GM21515 (cell line): Measurements from ENCODE around the gene KCNMA1.

ENCODE experiments used
- ATAC-seq: cut with Tn5 transposase; IDR thresholded peaks from one replicate; pipeline ENCODE4 v1.9.1; 2021; ENCODE audit not compliant: unreplicated experiment

KCNMA1 gene

GRCh38 chr10:77041636-77042258 lies 595.9 kb downstream of the KCNMA1 start:
- ATAC-seq = no peak

GRCh38 chr10:77038407-77038806 lies 599.2 kb downstream of the KCNMA1 start:
- ATAC-seq = no peak

- ATAC-seq = no peak
Measured at GRCh38 chr10:77037735-77038403, 599.7 kb downstream of the KCNMA1 start.

DNA sequence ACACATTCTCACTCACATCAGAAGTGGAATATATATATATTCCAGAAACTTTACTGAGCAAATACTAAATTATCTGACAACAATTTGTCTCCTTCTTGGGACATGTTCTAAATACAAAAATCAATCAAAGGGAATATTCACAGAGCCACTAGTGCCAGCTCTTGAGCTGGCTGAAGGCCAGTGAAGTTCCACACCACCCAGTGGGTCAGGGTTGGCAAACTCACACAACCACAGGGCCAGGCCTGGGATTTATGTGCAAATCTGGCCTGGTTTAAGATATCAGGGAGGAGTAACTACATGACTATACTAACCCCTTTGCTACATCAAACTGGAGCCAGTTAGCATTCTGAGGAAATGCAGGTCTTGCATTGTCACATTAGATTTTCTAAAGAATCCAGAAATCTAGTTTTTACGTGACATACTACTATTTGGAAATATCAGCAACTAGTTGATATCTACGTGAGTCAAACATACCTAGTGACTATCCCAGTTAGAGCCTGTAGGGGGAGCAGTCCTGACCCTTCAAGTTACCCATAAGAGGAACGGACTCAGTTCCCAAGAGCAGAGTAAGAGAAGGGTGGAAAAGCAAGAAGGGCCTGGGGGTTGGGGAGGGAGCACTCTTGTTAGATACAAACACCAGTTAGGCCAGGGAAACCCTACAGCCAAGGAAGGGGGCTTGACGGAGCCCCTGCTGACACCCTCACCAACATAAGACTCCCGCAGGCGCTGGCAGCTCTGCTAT lies 600.4 kb downstream of the KCNMA1 start:
- no peak for ATAC-seq

- no peak for ATAC-seq
Measured at GRCh38 chr10:77036276-77036675, 601.3 kb downstream of the KCNMA1 start.

GRCh38 chr10:77034795-77035194 lies 602.8 kb downstream of the KCNMA1 start:
- ATAC-seq = no peak

DNA sequence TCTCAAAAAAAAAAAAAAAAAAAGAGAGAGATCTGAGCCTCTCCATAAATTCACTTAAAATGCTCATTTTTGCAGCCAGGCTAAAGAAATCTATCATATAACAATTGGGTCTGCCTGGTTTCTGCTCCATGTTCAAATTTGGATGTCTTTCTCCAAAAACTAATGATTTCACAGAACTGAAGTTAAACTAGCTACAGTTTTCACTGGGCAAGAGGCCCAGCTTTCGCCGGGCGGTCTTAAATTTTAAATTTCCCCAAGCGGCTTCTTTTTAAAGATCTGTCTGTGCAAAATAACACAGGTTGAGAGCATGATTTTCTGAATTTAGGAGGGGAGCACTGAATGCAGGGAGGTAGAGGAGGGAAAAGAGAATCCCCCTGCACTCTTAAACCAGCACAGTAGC lies 603.4 kb downstream of the KCNMA1 start:
- no peak for ATAC-seq

DNA sequence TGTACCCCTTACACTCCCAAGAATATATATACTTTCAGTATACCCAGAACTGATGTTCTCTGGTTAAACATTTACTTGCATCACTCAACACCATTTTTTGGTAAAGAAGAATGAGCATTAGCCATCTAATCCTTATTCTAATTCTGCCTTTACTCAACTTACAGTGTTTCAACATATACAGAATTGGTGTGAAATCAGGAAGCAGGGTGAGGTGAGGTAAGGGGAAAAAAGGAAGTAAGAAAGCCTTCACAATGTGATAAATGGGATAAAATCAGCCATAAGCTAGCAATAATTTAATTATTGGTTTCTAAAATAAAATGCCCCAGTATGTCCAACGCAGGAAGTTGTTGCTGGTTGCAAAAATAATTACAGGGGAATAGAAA lies 605.4 kb downstream of the KCNMA1 start:
- ATAC-seq = no peak

DNA sequence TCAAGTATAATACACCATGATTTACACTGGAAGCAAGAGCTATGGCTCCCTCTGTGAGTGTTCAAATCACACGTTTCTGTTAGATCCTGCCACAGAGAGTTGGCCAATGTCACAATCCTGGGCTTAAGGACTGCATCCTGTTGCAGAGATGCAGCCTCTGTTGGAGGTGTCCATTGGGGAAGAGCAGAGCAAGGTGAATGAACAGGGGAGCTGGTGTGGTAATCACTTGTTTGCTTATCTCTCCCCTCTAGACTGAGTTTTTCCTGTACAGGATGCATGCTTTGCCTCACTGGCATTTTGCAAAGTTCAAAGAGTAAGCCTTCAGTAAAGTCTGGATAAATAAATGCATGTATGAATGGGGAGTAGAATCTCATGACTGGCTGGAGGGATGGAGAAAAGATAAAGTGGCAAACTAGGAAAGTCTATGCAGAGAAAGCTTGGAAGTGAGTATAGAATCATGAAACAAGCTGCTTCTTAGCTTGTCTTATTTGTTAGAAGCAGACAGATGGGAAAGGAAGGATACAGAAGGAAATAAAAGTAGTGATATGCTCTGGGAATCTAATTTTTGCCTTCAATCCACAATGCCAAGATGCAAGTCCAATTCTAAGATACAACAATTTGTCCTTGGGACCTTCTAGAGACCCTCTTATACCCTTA lies 605.9 kb downstream of the KCNMA1 start:
- ATAC-seq = no peak

DNA sequence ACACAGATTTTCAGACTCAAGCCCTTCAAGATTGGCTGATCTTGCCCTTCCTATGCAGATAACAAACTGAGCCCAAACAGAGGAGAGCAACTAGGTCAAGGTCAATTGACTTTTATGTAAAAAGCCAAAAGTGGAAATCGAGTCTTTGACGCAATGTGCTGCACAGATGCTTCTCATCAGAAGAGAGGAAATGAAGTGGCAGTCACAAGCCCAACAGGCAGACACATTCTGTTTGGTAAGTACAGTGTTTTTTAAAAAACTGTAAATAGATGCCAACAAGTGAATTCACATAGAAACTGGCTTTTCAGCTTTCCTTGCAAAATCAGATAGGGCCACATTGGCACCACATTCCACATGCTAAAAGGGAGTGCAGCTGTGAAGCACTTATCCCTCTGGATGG lies 606.6 kb downstream of the KCNMA1 start:
- ATAC-seq = no peak

DNA sequence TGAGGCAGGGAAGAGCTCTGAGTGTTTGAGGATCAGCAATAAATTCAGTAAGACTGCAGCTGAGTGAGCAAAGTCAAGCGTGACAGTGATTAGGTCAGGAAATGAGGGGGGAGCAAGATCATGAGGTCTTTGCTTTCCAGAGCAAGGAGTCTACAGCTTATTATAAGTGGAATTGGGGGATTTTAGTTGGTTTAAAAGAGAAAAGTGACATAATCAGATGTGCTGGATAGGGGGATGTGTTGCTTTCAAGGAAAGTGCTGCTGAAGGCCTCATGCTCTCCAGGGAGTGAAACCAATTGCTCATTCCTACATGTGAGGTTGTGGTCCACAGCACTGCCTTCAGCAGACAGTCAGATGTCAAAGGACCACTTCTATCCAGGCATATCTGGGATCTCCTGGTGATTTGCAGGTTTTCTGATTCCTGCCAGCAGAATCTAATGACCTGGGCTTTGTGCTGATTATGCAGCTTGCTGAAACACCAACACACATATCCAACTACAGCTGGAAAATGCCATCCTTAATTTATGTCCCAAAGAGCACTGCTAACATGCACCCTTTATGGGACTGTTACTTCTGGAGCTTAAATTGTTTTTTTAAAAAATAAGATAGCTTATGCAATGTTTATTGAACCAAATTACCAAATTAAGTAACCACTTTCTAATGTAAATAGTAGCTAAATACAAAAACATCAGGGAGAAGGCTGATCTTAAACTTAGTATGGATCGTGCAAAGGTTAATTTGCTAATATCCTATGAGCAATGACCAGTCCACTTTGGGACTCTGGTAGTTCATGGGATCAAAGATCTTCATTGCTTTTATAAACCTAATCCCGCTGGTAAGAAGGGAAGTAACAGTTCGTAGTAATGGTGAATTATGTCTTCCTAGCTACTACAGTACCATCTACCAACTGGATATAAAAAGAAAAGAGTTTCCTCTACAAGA lies 607.6 kb downstream of the KCNMA1 start:
- ATAC-seq = no peak

- ATAC-seq = no peak
Measured at GRCh38 chr10:77028042-77028441, 609.6 kb downstream of the KCNMA1 start.

DNA sequence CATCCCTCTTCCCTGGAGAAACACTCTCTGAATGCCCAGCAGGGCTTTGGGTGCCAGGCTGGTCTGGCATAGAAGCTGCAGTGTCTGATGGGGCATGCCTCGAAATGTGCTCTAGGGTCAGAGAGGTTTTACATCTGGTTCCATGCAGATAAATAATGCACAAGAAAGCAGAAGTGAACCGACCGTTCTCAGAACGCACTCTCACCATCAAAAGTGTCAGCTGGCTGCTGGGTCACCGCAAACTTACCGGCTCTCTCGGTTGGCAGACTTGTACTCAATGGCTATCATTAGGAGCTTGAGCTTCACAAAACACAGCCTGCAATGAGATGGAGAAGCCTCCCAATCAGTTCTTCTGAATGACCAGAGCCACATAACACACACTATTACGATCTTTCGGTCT lies 610.0 kb downstream of the KCNMA1 start:
- ATAC-seq = no peak

- no peak for ATAC-seq
Measured at GRCh38 chr10:77027141-77027540, 610.5 kb downstream of the KCNMA1 start.

GRCh38 chr10:77026148-77026547 lies 611.5 kb downstream of the KCNMA1 start:
- no peak for ATAC-seq

DNA sequence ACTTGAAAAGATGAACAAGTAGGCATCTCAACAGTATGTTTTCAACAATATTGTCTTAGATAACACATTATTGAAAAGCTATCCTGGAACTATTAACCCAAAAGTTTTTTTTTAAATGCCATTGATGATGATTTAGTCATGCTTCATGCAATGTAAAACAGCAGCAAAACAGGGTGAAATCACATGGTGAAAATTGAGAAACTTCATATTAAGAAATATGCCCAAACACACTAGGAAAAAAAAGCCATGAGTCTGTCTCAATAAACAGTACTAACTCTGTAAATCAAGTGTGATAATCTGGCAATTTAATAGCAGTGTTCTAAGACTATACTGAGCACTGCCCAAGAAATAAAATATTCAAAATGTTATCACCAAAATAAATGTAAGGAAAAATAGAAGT lies 613.1 kb downstream of the KCNMA1 start:
- no peak for ATAC-seq

DNA sequence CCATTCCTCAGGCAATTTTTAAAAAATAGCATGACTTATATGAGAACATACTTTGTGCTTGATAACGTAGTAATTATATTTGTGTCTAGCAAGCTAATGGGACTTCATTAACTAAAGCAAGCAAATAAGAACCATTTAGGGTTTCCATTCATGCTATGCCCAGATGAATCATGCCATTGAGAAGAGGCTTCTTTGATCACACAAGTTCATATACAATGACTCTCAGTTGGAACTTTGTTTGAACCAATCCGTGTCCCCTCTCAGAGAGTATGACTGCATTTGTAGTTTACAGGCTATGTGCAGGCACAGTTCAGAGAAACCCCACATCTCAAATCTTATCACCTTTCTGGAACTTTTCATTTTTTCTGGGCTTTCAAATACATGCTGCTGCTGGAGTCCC lies 614.2 kb downstream of the KCNMA1 start:
- no peak for ATAC-seq

GRCh38 chr10:77022671-77023070 lies 614.9 kb downstream of the KCNMA1 start:
- no peak for ATAC-seq

DNA sequence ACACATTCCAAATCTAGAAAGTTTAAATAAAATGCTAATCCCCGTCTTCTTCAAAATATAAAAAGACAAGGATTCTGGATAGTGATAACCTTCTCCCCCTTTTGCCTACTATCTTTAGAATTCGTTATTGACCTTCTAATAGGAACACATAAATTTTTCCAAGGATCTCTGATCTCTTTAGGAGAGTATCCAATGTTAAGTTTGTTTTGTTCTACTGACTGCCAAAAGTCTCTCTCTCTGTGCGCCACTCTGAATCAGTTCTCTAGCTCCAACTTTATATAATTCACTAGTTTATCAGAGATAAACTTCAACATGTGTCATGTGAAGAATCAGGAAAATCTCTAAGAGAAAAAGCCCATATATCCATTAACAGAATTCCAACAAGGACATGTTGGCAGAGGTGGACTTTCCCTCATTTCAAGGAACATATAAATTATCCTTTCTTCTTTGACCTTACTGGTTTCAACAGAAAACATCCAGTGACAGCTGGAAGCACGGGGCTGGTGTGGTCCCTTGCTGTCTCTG lies 615.6 kb downstream of the KCNMA1 start:
- no peak for ATAC-seq

- ATAC-seq = no peak
Measured at GRCh38 chr10:77020426-77021040, 617.1 kb downstream of the KCNMA1 start.
